NCI-H2171 (cell line): ENCODE data around the gene TRIM75.
"Not testable (repeated sequence)": the region's sequence is repeated elsewhere in the genome, so short reads cannot be mapped to it uniquely, and the experiment has no call there.

Experiments
- DNase-seq: peaks from one replicate; lab custom pipeline; 2025; lab: John Stamatoyannopoulos, UW

Gene TRIM75

DNA sequence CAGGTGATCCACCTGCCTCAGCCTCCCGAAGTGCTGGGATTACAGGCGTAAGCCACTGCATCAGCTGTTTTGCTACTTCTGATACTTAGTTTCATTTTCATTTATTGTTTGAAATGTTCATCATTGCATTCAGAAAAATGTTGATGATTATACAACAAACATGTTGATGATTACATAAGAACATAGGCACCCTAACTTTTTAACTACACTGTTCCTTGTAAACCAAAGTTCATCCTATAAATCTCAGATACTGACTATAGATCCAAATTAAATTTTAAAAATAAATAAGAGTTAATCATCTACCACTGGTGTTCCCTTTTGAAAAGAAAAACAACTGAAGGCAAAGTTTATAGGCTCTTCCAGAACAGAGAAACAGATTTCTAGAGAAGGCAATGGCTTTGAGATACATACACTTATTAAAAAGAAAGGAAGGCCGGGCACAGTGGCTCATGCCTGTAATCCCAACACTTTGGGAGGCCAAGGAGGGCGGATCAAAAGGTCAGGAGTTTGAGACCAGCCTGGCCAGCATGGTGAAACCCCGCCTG is 23.4 kb downstream of the TRIM75 start:
- DNase-seq, result no peak

DNA sequence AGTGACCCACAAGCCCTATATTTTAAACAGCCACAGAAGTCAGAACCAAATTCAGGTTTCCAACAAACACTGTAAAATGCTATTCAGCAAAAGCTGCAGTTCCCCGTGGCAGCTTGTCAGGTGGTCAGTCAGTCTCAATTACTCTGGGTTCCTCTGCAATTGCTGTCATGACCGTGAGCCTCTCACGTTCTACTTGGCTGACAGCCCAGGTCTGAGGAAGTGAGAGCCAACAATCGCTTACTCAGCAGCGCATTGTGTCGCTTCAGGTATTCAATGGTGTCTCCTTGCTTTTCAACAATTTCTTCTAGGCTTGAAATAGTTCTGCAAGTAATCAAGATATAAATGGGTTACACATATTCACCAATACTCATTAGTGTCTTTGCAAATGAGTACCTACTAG is 25.8 kb downstream of the TRIM75 start:
- no peak for DNase-seq

DNA sequence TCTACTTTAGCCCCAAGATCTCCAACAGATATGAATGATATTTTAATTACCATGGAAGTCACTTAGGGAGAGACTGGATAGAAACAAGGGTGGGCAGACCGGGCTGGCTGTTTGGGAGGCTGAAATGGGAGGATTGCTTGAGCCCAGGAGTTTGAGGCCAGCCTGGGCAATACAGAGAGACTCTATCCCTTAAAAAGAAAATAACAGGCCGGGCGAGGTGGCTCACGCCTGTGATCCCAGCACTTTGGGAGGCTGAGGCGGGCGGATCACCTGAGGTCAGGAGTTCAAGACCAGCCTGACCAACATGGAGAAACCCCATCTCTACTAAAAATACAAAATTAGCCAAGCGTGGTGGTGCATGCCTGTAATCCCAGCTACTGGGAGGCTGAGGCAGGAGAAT is 31.1 kb downstream of the TRIM75 start:
- DNase-seq, result not testable (repeated sequence)

DNA sequence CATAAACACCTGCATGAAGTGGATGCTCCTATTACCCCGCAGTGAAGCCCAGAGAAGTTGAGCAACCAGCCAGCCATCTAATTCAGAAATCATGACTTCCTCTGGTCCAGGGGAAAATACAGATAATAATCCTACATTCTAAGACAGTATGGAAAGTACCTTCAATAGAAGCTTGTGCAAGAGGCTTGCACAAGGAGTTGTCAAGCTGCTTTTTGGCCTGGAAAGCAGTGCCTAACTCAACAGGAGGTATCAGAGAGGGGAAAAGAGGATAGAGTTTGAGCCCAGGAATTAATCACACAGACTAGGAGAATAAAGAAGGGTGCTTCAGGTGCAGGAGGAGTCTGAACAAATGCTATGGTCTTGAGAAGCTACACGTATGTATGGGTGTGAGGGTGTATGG is 32.3 kb downstream of the TRIM75 start:
- DNase-seq, result no peak

DNA sequence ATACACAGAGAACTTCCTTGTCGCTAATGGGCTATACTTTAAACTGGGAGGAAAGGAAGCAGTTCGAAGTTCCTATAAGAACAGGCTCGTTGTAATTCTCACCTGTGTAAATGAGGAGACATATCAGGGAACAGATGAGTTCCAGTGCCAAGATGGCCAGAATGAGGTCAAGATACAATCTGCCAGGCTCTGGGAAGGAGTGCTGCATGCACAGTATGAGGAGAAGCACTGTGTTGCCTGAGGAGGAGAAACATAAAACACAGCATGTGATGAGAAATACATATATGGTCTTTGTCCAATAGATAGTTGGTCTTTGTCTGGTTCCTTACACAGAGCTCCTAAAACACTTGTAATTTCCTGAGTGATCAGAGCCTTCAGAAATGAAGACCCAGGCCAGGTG is 34.7 kb downstream of the TRIM75 start:
- DNase-seq, result no peak

DNA sequence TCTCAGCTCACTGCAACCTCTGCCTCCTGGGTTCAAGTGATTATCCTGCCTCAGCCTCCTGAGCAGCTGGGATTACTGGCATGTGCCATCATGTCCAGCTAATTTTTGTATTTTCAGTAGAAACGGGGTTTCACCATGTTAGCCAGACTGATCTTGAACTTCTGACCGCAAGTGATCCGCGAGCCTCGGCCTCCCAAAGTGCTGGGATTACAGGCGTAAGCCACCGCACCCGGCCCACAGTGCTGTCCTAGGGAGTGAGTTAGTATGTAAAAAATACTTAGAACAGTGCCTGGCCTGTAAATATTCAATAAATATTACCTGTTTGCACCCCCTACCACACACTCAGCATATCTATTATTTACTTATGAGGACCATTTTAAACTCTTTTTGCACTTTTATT is 38.5 kb downstream of the TRIM75 start:
- DNase-seq, result not testable (repeated sequence)

DNA sequence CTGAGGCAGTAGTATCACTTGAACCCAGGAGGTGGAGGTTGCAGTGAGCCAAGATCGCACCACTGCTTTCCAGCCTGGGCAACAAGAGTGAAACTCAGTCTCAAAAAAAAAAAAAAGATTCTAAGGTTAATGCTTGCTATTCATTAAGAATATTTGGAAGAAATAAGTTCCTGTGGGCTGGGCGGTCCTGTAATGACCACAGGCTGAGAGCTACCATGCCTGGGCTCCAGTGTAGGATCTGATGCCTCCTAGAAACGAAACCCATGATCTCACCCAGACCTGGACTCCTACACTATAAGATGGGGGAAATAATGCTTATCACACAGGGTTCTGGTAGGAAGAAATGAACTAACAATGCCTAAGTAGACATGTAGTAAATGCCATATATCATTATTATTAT is 41.2 kb downstream of the TRIM75 start:
- no peak for DNase-seq

DNA sequence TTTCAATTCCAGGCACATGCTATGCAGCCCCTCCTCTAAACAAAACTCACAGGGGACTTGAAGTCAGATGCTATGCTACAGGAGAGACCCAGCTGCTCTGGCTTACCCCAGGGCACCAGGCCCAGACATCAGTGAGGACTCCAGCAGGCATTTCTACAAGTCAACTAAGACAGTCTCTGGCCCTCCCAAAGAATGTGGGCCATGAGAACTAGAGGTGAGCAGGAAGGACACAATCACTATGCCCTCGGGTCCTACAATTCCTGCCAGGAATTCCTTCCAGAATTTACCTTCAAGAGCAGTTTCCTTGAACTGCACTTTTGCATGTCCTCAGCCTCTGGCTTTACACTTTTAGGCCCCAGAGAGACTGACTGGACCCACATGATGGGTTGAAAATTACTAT is 41.6 kb downstream of the TRIM75 start:
- DNase-seq, result no peak

DNA sequence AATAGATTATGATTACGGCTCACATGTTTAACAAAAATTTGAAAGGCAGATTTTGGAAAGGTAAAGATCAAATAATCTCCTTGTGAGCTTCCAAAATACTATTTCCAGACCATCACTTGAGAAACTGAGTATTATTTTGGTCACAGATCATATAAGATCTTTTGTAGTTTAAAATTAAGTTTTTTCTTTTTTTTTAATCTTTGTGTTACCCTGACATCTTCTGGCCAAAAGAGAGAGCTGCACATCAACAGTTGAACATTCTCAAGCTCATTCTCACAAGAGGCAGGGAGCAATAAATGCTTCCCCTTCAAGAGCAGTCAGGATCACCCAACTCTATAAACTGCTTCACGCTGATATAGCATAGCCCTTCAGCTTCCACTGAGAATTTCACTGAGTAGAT is 43.1 kb downstream of the TRIM75 start:
- DNase-seq, result no peak

DNA sequence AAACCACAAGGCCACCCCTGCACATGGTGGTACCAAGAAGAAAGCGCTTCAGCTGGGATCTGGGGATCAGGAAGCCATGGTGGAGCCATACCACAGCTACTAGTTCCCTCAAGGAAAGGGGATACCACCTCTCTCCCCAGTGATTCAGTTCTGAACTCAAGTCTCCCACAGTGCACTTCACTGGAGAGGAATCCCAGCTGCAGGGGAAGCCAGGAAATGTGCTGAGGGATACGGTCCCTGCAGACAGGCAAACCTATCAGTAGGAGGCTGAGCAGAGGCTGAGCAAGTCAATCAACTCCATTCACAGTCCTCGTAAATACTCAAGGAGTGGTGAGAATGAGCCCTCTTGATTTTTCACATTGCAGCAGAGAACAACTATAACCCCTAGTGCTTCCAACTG is 48.0 kb downstream of the TRIM75 start:
- no peak for DNase-seq

DNA sequence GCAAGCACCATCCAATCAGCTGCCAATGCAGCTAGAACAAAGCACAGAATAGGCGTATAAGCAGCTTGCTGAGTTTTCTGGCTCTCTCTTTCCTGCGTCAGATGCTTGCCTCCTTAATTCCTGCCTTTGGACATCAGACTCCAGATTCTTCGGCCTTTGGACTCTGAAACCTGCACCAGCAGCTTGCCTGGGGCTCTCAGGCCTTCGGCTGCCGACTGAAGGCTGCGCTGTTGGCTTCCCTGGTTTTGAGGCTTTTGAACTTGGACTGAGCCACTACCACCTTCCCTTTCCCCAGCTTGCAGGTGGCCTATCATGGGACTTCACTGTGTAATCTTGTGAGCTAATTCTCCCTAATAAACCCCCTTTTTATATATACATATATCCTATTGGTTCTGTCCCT is 52.9 kb downstream of the TRIM75 start:
- no peak for DNase-seq
